Pancreas (tissue), 10 donors: ENCODE results near the gene TCIRG1. TPM values are rescaled to one million over a fixed set of nuclear protein-coding genes. Genes with fewer than 3 reads are reported as not detected.
A peak's percentile ranks its signal among the peaks of the same experiment; 100 is the strongest.

Experiments used
- ATAC-seq, 4 donors: fragments of 200-7000 bp; cut with Tn5 transposase; one replicate each; pipeline versions ENCODE4 v1.8.0 to v1.9.1; 2020; ENCODE audit warnings: mild to moderate bottlenecking in 4 of 4, moderate library complexity in 4 of 4
- DNase-seq, 6 donors: peaks; one replicate each; pipeline ENCODE4 v3.0.0-alpha.2; 2020
- FAIRE-seq: peaks from 2 replicates; lab custom pipeline; 2012; peaks lifted over from hg19 to GRCh38; lab: Jason Lieb, UNC
- H3K27ac ChIP-seq, 4 donors: fragments of 200-600 bp; sonication (generic); 1 replicate in 3 of 4; 2 replicates in 1 of 4; pipeline versions ENCODE4 v1.5.0 to v1.8.0; 2020
- H3K27me3 ChIP-seq, 4 donors: fragments of 200-600 bp; one replicate each; pipeline ENCODE4 v1.8.0; 2021
- H3K36me3 ChIP-seq, 3 donors: fragments of 200-600 bp; sonication (generic) in 1 of 3; one replicate each; pipeline versions ENCODE4 v1.5.0 to v1.8.0; 2020 to 2021
- H3K4me1 ChIP-seq, 3 donors: fragments of 200-600 bp; one replicate each; pipeline ENCODE4 v1.8.0; 2021
- H3K4me3 ChIP-seq, 4 donors: fragments of 200-600 bp; sonication (generic) in 2 of 4; one replicate each; pipeline versions ENCODE4 v1.5.0 to v1.8.0; 2020 to 2021
- H3K9me3 ChIP-seq, 4 donors: fragments of 200-600 bp; one replicate each; pipeline ENCODE4 v1.8.0; 2021
- CTCF ChIP-seq, 4 donors: fragments of 200-600 bp; sonication (generic) in 3 of 4; IDR thresholded peaks; one replicate each; pipeline versions ENCODE4 v1.5.0 to v1.8.0; 2021; ENCODE audit warnings: antibody characterized with exemption in 4 of 4
- WGBS, 2 donors: extraction: QIAGEN DNeasy Blood & Tissue Kit; methylation state at CpG; one replicate each; pipeline ENCODE4 v1.1.7; 2013; 5-methylcytosine and 5-hydroxymethylcytosine counted together
- intact Hi-C, 3 donors: fragments of 100-400 bp; cut with DNase I; formaldehyde crosslinking; loops; one replicate each; pipeline versions ENCODE4 v1.11.1 to v1.14.2; 2022
- polyA plus RNA-seq, 2 donors: library from polyadenylated mRNA; stranded (reverse); fragments of 200-250 nt; gene quantifications; one replicate each; pipeline ENCODE4 v1.2.3, GENCODE V29; 2013
- total RNA-seq, 6 donors: library from RNA; stranded (reverse); fragmentation: NEBNext Ultra II Directional in 4 of 6; extraction: Animal tissue kit (Norgen Biotek cat#: 25700) in 4 of 6; gene quantifications; one replicate each; pipeline versions ENCODE4 v1.2.1 to v1.2.4, GENCODE V29; 2021 to 2023
- donor health status: healthy with polysubstance abuse.
- donor health status: DM: no; HTN: no; CAD: no; lungs with moderate emphysema.
- donor health status: DM: no; HTN: no; CAD: no.
- donor health status: control.
- donor health status: control.
- donor health status: Bipolar disorder and iron deficiency.
- donor health status: DM: yes; HTN: yes; CAD: no.
- donor health status: DM: no; HTN: no; CAD: no.
- donor health status: DM: no; HTN: no; CAD: no.
- donor health status: DM: yes; HTN: yes; CAD: no.

The TCIRG1 gene
- total and polyA plus RNA-seq, 8 donors, result 166 to 1,036 (median 211) TPM

GRCh38 chr11:68042219-68043028, 3.6 kb downstream of the TCIRG1 start:
- peak in 5 of 6 donors; percentile 28 to 84 (median 52) for DNase-seq
- peaks cover 0 to 10% (median 9%) of the 10 kb centered on the region in 3 donors for H3K36me3 ChIP-seq
- peak overlapping the region in 2 of 4 donors; percentile 57 to 70 for H3K4me3 ChIP-seq
- no peak for ATAC-seq
- H3K27ac ChIP-seq, result peak overlapping the region; percentile 11 to 92 (median 50)
- H3K27me3 ChIP-seq, result no peaks in the 10 kb centered on the region
- WGBS, 2 donors, result 43 to 49% methylated on average over 26 to 27 of the region's 27 CpGs
- no peaks in the 10 kb centered on the region for H3K9me3 ChIP-seq
- TF ChIP-seq CTCF (IDR thresholded peaks at IDR 0.05), result no peak
- intact Hi-C loops, result loop anchor here in 1 of 3 donors (10.0 kb wide), 1 partner anchor 162 kb away; no protein-coding TSS in a partner anchor
- H3K4me1 ChIP-seq, result peaks cover 12 to 37% (median 33%) of the 10 kb centered on the region in 3 donors
- no peak for FAIRE-seq

- 32 to 46% methylated on average over 4 to 8 of the region's 8 CpGs for WGBS, 2 donors
- no peak for ATAC-seq
These were observed 4.2 kb downstream of the TCIRG1 start for GRCh38 chr11:68043029-68043348.

GRCh38 chr11:68043349-68044144, 4.7 kb downstream of the TCIRG1 start:
- intact Hi-C loops, result loop anchor here in 1 of 3 donors (10.0 kb wide), 1 partner anchor 161 kb away; no protein-coding TSS in a partner anchor
- FAIRE-seq (no peak), DNase-seq (peak; percentile 45 to 84 (median 64)), ATAC-seq (no peak)
- peaks cover 1 to 26% (median 22%) of the 10 kb centered on the region in 3 donors for H3K4me1 ChIP-seq
- peaks cover 0 to 14% (median 9%) of the 10 kb centered on the region in 3 donors for H3K36me3 ChIP-seq
- H3K27me3 ChIP-seq, result no peaks in the 10 kb centered on the region
- peak overlapping the region in 2 of 4 donors; percentile 4 to 57 for H3K4me3 ChIP-seq
- peak overlapping the region; percentile 11 to 36 (median 16) for H3K27ac ChIP-seq
- 48 to 50% methylated on average over 32 to 36 of the region's 36 CpGs for WGBS, 2 donors
- no peaks in the 10 kb centered on the region for H3K9me3 ChIP-seq
- TF ChIP-seq CTCF (IDR thresholded peaks at IDR 0.05), result no peak

More at GRCh38 chr11:68043029-68043348, 4.2 kb downstream of the TCIRG1 start:
- intact Hi-C loops, result loop anchor here in 1 of 3 donors (10.0 kb wide), 1 partner anchor 162 kb away; no protein-coding TSS in a partner anchor
- Histone ChIP-seq H3K27ac (peak overlapping the region; percentile 11 to 36 (median 16)), H3K4me1 (peaks cover 7 to 31% (median 27%) of the 10 kb centered on the region in 3 donors), H3K9me3 (no peaks in the 10 kb centered on the region), H3K4me3 (peak overlapping the region in 2 of 4 donors; percentile 4 to 57), H3K36me3 (peaks cover 0 to 10% (median 9%) of the 10 kb centered on the region in 3 donors), H3K27me3 (no peaks in the 10 kb centered on the region)
- peak in 3 of 6 donors; percentile 26 to 50 (median 33) for DNase-seq
- TF ChIP-seq CTCF (IDR thresholded peaks at IDR 0.05), result no peak
- no peak for FAIRE-seq

DNA sequence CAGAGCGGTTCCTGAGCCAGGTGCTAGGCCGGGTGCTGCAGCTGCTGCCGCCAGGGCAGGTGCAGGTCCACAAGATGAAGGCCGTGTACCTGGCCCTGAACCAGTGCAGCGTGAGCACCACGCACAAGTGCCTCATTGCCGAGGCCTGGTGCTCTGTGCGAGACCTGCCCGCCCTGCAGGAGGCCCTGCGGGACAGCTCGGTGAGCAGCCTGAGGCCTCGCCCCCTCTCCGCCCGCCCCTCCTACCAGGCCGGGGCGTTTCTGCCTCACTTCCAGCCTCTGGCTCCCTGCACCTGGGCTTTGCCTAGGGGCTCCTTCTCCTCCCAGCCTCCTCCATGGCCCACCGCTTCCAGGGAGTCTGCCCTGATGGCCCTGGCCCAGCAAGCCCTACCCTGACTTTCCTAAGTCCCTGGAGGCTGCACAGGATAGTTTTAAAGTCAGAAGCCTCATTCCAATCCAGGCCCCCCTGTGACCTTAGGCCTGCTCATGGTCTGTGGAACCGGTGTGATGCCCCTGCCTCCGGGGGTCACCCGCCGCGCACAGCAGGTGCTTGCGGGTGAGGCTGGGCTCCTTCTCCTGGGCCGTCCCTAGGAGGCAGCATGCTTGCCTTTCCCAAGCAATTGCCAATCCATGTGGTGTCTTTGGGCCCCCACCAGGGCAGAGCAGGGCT, 5.5 kb downstream of the TCIRG1 start:
- H3K9me3 ChIP-seq, result no peaks in the 10 kb centered on the region
- no peak overlapping the region for H3K27ac ChIP-seq
- peaks cover 0 to 24% (median 21%) of the 10 kb centered on the region in 3 donors for H3K4me1 ChIP-seq
- no peak for FAIRE-seq
- H3K27me3 ChIP-seq, result no peaks in the 10 kb centered on the region
- intact Hi-C loops, result loop anchor here in 1 of 3 donors (10.0 kb wide), 1 partner anchor 161 kb away; no protein-coding TSS in a partner anchor
- 56 to 61% methylated on average over 19 to 24 of the region's 24 CpGs for WGBS, 2 donors
- TF ChIP-seq CTCF (IDR thresholded peaks at IDR 0.05), result no peak
- peak; percentile 33 to 86 (median 60) for DNase-seq
- peak in 1 of 4 donors; percentile 4 for ATAC-seq
- peaks cover 5 to 21% (median 9%) of the 10 kb centered on the region in 3 donors for H3K36me3 ChIP-seq
- H3K4me3 ChIP-seq, result no peak overlapping the region
